H9 (cell line): Measurements from ENCODE around the gene RASA3. TPM values are rescaled to one million over a fixed set of nuclear protein-coding genes. Genes with fewer than 3 reads are reported as not detected.

Source experiments
- DNase-seq: peaks from one replicate; pipeline ENCODE4 v3.0.0-alpha.2; 2017
- H2AFZ ChIP-seq: one replicate; pipeline ENCODE4 v1.6.1; 2013; ENCODE audit warnings: mild to moderate bottlenecking, low read length, control low read depth, moderate library complexity
- H2AK5ac ChIP-seq: 2 replicates; pipeline ENCODE4 v1.6.1; 2013; ENCODE audit warnings: low read length, control low read depth, mixed read lengths; ENCODE audit not compliant: insufficient read length
- H2BK120ac ChIP-seq: one replicate; pipeline ENCODE4 v1.6.1; 2013; ENCODE audit warnings: low read depth, mild to moderate bottlenecking, low read length, control low read depth, inconsistent platforms; ENCODE audit not compliant: poor library complexity, severe bottlenecking
- H2BK12ac ChIP-seq: 2 replicates; pipeline ENCODE4 v1.6.1; 2013; ENCODE audit warnings: low read length, control low read depth, mixed read lengths, low read depth; ENCODE audit not compliant: insufficient read length
- H2BK15ac ChIP-seq: 2 replicates; pipeline ENCODE4 v1.6.1; 2013; ENCODE audit warnings: low read depth, low read length, control low read depth
- H2BK20ac ChIP-seq: one replicate; pipeline ENCODE4 v1.6.1; 2013; ENCODE audit warnings: low read depth, mild to moderate bottlenecking, low read length, control low read depth, inconsistent platforms; ENCODE audit not compliant: poor library complexity, severe bottlenecking
- H2BK5ac ChIP-seq: 2 replicates; pipeline ENCODE4 v1.6.1; 2013; ENCODE audit warnings: low read length, control low read depth, mixed read lengths; ENCODE audit not compliant: insufficient read length
- H3K14ac ChIP-seq: 2 replicates; pipeline ENCODE4 v1.6.1; 2013; ENCODE audit warnings: low read length, control low read depth; ENCODE audit not compliant: insufficient read depth
- H3K18ac ChIP-seq: 2 replicates; pipeline ENCODE4 v1.6.1; 2013; ENCODE audit warnings: low read depth, mild to moderate bottlenecking, mixed read lengths, low read length, control low read depth; ENCODE audit not compliant: insufficient read length
- H3K23ac ChIP-seq: 2 replicates; pipeline ENCODE4 v1.6.1; 2013; ENCODE audit warnings: low read length, control low read depth, mixed read lengths, low read depth; ENCODE audit not compliant: insufficient read length
- H3K23me2 ChIP-seq: 2 replicates; pipeline ENCODE4 v1.6.1; 2013; ENCODE audit warnings: low read depth, mild to moderate bottlenecking, mixed read lengths, low read length, control low read depth; ENCODE audit not compliant: insufficient read length, poor library complexity, severe bottlenecking
- H3K27ac ChIP-seq: 2 replicates; pipeline ENCODE4 v1.5.1; 2013; ENCODE audit warnings: low read length, control low read depth, mixed read lengths, low read depth; ENCODE audit not compliant: insufficient read length
- H3K27me3 ChIP-seq: 2 replicates; pipeline ENCODE4 v1.6.1; 2013; ENCODE audit warnings: low read length, control low read depth, inconsistent platforms; ENCODE audit not compliant: insufficient read depth
- H3K4ac ChIP-seq: 2 replicates; pipeline ENCODE4 v1.6.1; 2013; ENCODE audit warnings: low read depth, mild to moderate bottlenecking, control low read depth, inconsistent platforms, low read length, moderate library complexity
- H3K4me1 ChIP-seq: 2 replicates; pipeline ENCODE4 v1.6.1; 2013; ENCODE audit warnings: low read length, control low read depth, inconsistent platforms; ENCODE audit not compliant: insufficient read depth
- H3K4me2 ChIP-seq: 2 replicates; pipeline ENCODE4 v1.6.1; 2013; ENCODE audit warnings: low read length, control low read depth, mixed read lengths; ENCODE audit not compliant: insufficient read length, insufficient read depth
- H3K56ac ChIP-seq: 2 replicates; pipeline ENCODE4 v1.6.1; 2013; ENCODE audit warnings: low read depth, mild to moderate bottlenecking, mixed read lengths, low read length, control low read depth; ENCODE audit not compliant: insufficient read length
- H3K79me1 ChIP-seq: 2 replicates; pipeline ENCODE4 v1.6.1; 2013; ENCODE audit warnings: low read depth, mild to moderate bottlenecking, moderate library complexity, low read length, control low read depth, inconsistent platforms; ENCODE audit not compliant: insufficient read depth, poor library complexity, severe bottlenecking
- H3K79me2 ChIP-seq: 2 replicates; pipeline ENCODE4 v1.6.1; 2013; ENCODE audit warnings: low read length, control low read depth, inconsistent platforms; ENCODE audit not compliant: insufficient read depth
- H3K9ac ChIP-seq: 2 replicates; pipeline ENCODE4 v1.6.1; 2013; ENCODE audit warnings: low read length, control low read depth, mixed read lengths; ENCODE audit not compliant: insufficient read length; ENCODE audit errors: extremely low read depth
- H3K9me3 ChIP-seq: one replicate; pipeline ENCODE4 v1.6.1; 2013; ENCODE audit warnings: low read depth, low read length, inconsistent platforms; ENCODE audit not compliant: control insufficient read depth
- H3T11ph ChIP-seq: one replicate; pipeline ENCODE4 v1.6.1; 2013; ENCODE audit warnings: mild to moderate bottlenecking, low read length, control low read depth, inconsistent platforms
- H4K20me1 ChIP-seq: one replicate; pipeline ENCODE4 v1.6.1; 2013; ENCODE audit not compliant: control insufficient read depth, insufficient read length, insufficient read depth
- H4K5ac ChIP-seq: 2 replicates; pipeline ENCODE4 v1.6.1; 2013; ENCODE audit warnings: low read depth, mild to moderate bottlenecking, mixed read lengths, low read length, control low read depth; ENCODE audit not compliant: insufficient read length
- H4K8ac ChIP-seq: replicated peaks from 2 replicates; pipeline ENCODE4 v1.6.1; 2013; ENCODE audit warnings: low read length, control low read depth, mixed read lengths, low read depth; ENCODE audit not compliant: insufficient read length
- H4K91ac ChIP-seq: 2 replicates; pipeline ENCODE4 v1.6.1; 2013; ENCODE audit warnings: low read depth, mild to moderate bottlenecking, moderate library complexity, mixed read lengths, low read length, control low read depth; ENCODE audit not compliant: insufficient read length
- H3K27ac Mint-ChIP-seq, 3 experiments: 2 replicates in 2 of 3; 3 replicates in 1 of 3; pipeline ENCODE4 v1.8.0; 2020 to 2021; ENCODE audit warnings: mixed read lengths in 3 of 3, mild to moderate bottlenecking in 1 of 3, moderate library complexity in 1 of 3
- H3K27me3 Mint-ChIP-seq: 2 replicates; pipeline ENCODE4 v1.8.0; 2021; ENCODE audit warnings: low read depth, mild to moderate bottlenecking, moderate library complexity, mixed read lengths
- H3K36me3 Mint-ChIP-seq, 3 experiments: 2 replicates in 2 of 3; 3 replicates in 1 of 3; pipeline ENCODE4 v1.8.0; 2020 to 2021; ENCODE audit warnings: low read depth in 3 of 3, mixed read lengths in 3 of 3; ENCODE audit not compliant: insufficient read depth in 1 of 3
- H3K4me1 Mint-ChIP-seq, 2 experiments: 2 replicates each; pipeline ENCODE4 v1.8.0; 2020; ENCODE audit warnings: mixed read lengths in 2 of 2
- H3K4me3 Mint-ChIP-seq, 2 experiments: 2 replicates in 1 of 2; 3 replicates in 1 of 2; pipeline ENCODE4 v1.8.0; 2020 to 2021; ENCODE audit warnings: mild to moderate bottlenecking in 2 of 2, mixed read lengths in 2 of 2, moderate library complexity in 1 of 2
- H3K9me3 Mint-ChIP-seq, 2 experiments: 2 replicates in 1 of 2; 3 replicates in 1 of 2; pipeline ENCODE4 v1.8.0; 2020; ENCODE audit warnings: mild to moderate bottlenecking in 2 of 2, mixed read lengths in 2 of 2, moderate library complexity in 1 of 2
- CTCF ChIP-seq: fragments of 200-600 bp; sonication (generic); conservative IDR thresholded peaks from 3 replicates; pipeline ENCODE4 v1.8.0; 2021; ENCODE audit warnings: antibody characterized with exemption, mild to moderate bottlenecking
- WGBS: extraction: QIAGEN DNeasy Blood & Tissue Kit; methylation state at CpG from one replicate; pipeline ENCODE4 v1.1.7; 2013; ENCODE audit warnings: missing lambda C conversion rate, low lambda C conversion rate, mixed read lengths; ENCODE audit not compliant: insufficient read length; ENCODE audit errors: extremely low coverage; 5-methylcytosine and 5-hydroxymethylcytosine counted together
- total RNA-seq: library from RNA; stranded (reverse); gene quantifications from 2 replicates; pipeline ENCODE4 v1.2.1, GENCODE V29; 2021

RASA3 gene
- total RNA-seq, 1 experiment from 2014 or later: 12.3 TPM

- no peak overlapping the region for H3K27ac Mint-ChIP-seq
Measured at GRCh38 chr13:113960276-113960948, 172.0 kb downstream of the RASA3 start.

More at GRCh38 chr13:113960276-113960948, 172.0 kb downstream of the RASA3 start:
- Histone ChIP-seq H3K4ac (no peak overlapping the region), H3T11ph (no peak overlapping the region), H2AFZ (no peak overlapping the region), H2BK20ac (no peak overlapping the region), H3K56ac (no peak overlapping the region), H3K27me3 (no peaks in the 10 kb centered on the region), H3K4me1 (no peaks in the 10 kb centered on the region), H4K91ac (no peak overlapping the region), H4K5ac (no peak overlapping the region), H3K14ac (no peak overlapping the region), H3K79me2 (no peaks in the 10 kb centered on the region), H2BK15ac (no peak overlapping the region), H4K20me1 (no peaks in the 10 kb centered on the region), H3K79me1 (no peaks in the 10 kb centered on the region), H3K9me3 (peaks cover 19% of the 10 kb centered on the region), H2BK12ac (no peak overlapping the region), H3K4me2 (no peak overlapping the region), H2BK120ac (no peak overlapping the region), H3K9ac (no peak overlapping the region), H3K18ac (no peak overlapping the region), H3K27ac (no peak overlapping the region), H4K8ac (no peak overlapping the region), H2BK5ac (no peak overlapping the region), H3K23ac (no peak overlapping the region), H2AK5ac (no peak overlapping the region), H3K23me2 (no peaks in the 10 kb centered on the region)
- H3K4me3 Mint-ChIP-seq: no peak overlapping the region
- no peak for TF ChIP-seq CTCF
- H3K4me1 Mint-ChIP-seq: no peaks in the 10 kb centered on the region
- no peak for DNase-seq
- H3K27me3 Mint-ChIP-seq: peaks cover 28% of the 10 kb centered on the region
- WGBS: no CpG with 5 or more reads among the region's 6 CpGs
- H3K9me3 Mint-ChIP-seq: peaks cover 57 to 66% of the 10 kb centered on the region in 2 experiments
- peaks cover 20 to 34% (median 25%) of the 10 kb centered on the region in 3 experiments for H3K36me3 Mint-ChIP-seq
